Activated naive CD4-positive, alpha-beta T cell treated with anti-CD3 and anti-CD28 coated beads, Interleukin-2, amount 50 U/mL, for 16 hours (primary cell): Measurements from ENCODE around the gene BTRC.
"Not testable (repeated sequence)": the region's sequence is repeated elsewhere in the genome, so short reads cannot be mapped to it uniquely, and the experiment has no call there.

Source experiments
- DNase-seq: peaks from one replicate; pipeline ENCODE4 v3.0.0-alpha.2; 2020

Gene BTRC

DNA sequence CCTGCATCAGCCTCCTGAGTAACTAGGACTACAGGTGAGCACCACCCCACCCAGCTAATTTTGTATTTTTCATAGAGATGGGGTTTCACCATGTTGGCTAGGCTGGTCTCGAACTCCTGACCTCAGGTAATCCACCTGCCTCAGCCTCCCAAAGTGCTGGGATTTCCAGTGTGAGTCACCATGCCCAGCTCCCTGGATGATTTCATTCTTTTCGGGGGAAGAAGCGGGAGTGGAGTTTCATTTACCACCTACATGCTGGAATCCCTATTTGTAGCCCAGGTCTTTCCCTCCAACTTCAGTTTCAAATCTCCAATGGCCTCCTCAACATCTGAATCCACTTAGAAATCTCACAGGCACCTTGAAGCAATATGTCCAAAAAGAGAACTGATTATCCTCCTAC, 2.9 kb upstream of the BTRC start:
- DNase-seq: no peak

DNA sequence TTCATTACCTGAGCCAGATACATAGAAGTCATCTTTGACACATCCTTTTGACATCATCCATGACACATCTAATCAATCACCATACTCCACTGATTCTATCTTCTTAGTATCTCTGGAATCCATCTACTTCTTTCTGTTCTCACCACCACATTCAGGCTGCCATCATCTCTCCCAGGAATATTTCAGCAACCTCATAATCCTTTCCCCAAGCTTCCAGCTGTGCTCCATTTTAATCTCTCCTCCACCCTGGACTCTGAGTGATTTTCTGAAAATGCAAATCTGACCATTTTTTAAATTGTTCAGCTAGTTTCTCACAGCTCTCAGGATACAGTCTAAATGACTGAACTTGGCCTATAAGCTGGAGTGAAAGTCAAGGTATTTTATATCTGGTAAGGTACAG, 2.5 kb upstream of the BTRC start:
- no peak for DNase-seq

DNA sequence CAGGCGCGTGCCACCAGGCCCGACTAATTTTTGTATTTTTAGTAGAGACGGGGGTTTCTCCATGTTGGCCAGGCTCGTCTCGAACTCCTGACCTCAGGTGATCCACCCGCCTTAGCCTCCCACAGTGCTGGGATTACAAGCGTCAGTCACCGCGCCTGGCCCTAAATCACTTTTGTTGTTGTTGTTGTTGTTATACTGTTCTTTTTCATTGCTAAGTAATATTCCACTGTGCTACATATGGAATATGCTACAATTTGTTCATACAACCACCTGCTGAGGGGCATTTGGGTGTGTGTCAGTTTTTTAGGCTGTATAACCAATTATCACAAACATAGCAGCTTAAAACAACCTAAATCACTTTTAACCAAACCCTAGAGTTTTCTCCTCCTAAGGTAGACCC, 1.1 kb upstream of the BTRC start:
- DNase-seq: not testable (repeated sequence)

DNA sequence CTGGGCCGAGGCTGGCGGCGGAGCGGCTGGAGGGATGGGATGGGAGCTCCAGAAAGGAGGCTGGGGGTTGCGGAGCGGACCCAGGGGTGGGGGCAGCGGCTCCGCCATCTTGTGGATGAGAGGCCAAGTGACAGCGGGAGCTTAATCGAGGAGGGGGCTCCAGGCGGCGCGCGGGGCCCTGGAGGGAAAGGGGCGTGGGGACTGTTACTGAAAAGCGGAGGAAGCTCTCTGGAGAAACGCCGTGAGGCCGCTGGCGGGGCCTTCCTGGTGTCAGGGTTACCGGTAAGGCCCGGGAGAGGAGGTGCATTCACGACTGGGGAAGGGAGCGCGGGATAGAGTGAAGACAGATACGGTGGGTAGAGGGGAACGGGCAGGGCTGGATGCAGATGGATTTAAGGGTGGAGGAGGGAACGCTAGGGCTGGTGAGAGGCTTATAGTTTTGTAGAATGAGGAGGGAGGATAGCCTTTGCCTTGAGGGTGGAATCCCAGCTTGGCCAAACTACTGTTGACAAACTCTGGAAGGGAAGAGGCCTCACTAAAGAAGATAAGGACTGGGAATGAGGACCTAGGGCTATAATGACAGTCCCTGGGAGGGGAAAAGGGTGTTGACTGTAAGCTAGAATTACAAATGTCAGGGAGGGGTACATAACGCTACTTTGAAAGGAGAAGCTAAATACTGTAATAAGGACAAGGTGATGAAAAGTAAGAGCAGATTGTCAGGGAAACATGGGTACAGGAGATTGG, 535 bp downstream of the BTRC start:
- peak; percentile 47 for DNase-seq

DNA sequence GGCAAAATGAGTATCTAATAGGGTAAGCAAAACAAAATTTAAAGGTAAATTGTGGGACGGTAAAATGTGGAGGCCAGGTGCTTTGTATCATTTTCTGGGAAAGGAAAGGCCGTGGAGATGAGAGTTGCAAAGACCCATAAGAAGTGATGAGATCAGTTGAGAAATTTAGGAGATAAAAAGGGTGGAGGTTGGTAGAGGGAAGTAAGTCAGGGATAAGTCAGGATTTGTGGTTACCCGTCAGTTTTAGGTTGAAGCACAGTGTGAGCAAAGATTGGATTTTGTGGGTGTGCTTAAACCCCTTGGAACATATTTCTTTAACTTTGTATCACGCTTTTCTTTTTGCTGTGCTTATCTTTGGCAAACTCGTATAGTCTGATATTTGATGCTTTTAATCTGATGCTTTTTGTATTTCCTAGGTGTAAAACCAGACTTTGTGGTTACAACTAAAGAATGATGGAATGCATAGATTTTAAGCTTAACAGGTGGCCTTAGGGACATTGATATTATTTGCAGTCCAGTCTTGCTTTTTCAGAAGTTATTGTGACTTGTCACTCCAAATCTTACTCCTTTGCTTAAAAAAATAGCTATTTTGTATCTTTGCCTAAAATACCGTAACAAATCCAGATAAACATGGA, 1.2 kb downstream of the BTRC start:
- no peak for DNase-seq

DNA sequence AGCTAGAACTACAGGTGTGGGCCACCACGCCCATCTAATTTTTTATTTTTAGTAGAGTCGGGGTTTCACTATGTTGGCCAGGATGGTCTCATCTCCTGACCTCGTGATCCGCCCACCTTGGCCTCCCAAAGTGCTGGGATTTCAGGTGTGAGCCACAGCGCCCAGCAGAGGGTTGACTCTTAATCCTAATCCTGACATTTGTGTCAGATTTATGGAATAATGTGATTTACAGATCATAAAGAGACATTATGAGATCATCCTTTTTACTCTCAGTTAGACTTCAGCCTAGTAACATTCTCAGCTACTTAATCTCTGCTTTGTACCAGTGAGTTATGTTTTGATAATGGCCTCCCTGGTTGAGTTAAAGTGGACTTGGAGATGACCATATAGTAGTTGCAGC, 2.2 kb downstream of the BTRC start:
- DNase-seq: no peak

DNA sequence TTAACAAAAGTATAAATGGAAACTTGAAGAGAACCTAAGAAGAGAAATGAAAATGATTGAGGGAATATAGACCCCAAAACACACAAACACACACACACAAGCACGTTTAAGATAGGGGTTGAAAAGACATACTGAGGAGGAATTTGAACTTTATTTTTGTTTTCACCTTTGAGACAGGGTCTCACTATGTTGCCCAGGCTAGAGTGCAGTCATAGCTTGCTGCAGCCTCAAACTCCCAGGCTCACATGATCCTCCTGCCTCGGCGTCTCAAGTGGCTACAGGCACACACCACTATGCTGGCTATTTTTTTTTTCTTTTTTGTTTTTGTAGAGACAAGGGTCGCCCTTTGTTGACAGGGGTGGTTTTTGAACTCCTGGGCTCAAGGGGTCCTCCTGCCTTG, 4.0 kb downstream of the BTRC start:
- DNase-seq: no peak

DNA sequence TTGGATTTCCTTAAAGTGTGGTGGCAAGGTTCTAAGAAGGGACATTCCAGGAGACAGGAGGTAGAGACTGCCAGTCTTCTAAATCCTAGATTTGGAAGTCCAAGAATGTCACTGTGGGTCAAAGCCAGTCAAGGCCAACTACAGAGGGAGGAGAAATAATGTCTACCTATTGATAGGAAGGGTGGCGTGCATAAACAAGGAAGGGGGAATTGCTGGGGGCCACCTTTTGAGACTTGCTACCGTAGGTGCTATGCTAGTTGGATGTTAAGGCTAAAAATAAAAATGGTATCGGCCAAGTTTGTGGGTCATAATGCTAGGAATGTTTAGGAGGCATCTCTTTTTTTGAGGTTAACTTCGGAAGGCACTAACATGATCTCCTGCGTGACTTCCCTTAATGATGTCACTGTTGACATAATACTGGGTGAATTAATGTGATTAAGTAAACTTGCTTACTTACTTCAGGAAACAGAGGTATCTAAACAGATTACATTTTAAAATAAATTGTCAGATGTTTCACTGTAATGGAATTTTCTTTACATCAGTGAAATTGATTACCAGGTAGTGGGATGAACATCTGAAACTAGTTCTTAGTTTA, 4.8 kb downstream of the BTRC start:
- no peak for DNase-seq

DNA sequence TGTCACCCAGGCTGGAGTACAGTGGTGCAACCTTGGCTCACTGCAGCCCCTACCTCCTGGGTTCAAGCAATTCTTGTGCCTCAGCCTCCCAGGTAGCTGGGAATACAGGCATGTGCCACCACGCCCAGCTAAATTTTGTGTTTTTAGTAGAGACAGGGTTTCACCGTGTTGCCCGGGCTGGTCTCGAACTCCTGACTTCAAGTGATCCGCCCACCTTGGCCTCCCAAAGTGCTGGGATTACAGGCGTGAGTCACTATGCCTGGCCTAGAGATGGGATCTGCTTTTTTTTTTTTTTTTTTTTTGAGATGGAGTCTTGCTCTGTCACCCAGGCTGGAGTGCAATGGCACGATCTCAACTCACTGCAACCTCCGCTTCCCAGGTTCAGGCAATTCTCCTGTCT, 6.1 kb downstream of the BTRC start:
- DNase-seq: not testable (repeated sequence)

DNA sequence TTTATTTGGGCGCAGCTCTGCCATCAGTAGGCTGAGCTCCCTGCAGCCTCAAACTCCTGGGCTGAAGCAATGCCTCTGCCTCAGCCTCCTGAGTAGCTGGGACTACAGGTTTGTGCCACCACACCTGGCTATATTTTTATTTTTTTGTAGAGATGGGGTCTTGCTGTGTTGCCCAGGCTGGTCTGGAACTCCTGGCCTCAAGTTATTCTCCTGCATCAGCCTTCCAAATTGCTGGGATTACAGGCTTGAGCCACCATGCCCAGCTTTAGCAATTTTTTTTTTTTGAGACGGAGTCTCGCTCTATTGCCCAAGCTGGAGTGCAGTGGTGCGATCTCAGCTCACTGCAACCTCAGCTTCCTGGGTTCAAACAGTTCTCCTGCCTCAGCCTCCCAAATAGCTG, 6.9 kb downstream of the BTRC start:
- DNase-seq: not testable (repeated sequence)

DNA sequence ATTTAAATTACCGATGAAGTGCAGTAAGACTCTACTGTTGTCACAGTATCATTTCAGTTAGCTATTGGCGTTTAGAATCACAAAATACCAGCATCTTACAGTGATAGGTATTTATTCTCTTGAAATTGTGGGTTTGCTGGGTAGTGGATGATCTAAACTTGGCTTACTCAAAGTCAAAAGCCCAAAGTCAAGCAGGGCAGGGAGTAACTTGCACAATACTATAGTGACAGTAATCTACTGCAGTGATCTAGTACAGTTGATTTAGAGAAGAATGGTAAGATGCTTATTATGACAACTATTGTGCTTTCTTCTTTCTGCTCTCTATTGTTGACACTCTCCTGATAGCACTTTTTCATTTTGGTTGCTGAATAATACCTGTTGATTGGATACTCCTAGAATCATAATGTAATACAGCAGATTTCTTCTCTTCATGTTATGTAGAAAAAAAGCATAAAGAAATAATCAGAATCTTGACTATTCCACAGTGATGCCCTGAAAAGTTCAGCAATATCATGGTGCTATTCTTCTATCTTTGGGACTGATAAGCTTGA, 10.0 kb downstream of the BTRC start:
- DNase-seq: no peak

DNA sequence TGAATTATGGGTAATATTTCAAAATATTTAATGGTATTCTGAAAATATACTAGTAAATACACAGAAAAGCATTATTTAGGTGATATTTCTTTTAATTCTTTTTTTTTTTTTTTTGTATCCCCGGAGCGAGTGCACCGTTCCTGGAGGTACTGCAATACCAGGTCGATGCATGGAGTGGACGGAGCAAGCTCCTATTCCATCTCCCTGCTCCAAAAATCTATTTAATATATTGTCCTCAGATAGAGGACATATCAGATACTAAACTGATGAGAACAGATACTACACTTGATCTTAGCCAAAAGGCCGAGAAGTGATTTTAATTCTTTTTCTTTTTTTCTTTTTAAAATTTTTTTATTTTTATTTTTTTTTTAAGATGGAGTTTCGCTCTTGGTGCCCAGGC, 10.8 kb downstream of the BTRC start:
- DNase-seq: no peak

DNA sequence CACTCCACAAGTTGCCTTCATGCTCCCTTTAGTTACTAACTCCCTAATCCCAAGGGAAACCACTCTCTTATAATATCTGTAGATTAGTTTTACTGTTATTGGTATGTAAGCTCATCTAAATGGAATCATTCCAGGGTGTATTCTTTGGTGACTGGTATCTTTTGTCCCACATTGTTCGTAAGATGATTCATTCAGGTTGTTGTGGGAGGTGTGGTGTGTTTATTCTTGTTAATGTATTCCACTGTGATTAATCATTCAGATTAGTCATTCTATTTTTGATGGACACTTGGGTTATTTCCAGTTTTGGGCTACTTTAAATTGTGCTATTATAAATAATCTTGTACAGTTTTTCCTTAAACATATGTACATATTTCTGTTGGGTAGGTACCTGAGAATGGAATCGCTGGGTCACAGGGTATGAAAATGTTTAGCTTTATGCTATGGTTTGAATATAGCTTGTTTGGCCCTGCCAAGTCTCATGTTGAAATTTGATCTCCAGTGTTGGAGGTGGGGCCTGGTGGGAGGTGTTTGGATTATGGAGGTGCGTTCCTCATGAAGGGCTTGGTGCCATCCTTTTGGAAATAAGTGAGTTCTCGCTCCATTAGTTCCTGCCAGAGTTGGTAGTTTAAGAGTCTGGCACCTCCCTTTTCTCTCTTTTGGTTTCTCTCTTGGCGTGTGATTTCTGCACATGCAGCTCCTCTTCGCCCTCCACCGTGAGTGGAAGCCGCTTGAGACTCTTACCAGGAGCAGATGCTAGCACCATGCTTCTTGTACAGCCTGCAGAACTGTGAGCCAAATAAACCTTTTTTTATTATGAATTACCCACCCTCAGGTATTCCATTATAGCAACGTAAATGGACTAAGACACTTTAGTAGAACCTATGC, 13.8 kb downstream of the BTRC start:
- DNase-seq: peak; percentile 14

DNA sequence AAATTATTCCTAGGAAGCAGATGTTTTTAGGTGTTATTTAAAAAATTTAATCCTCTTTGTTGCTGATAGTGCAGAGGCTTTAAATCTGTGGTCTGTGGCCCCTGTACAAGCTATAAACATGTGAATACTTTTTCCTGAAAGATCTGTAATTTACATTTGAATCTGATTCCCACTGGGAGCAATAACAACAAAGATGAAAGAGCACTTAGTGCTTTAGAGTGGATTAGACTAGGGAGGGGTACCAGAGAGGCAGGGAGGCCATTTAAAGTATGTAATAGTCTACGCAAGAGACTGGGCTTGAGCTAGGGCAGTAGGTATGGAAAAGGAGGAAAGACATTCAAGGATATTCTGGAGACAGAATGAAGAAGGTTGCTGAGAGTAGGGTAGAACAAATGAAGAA, 19.1 kb downstream of the BTRC start:
- no peak for DNase-seq

DNA sequence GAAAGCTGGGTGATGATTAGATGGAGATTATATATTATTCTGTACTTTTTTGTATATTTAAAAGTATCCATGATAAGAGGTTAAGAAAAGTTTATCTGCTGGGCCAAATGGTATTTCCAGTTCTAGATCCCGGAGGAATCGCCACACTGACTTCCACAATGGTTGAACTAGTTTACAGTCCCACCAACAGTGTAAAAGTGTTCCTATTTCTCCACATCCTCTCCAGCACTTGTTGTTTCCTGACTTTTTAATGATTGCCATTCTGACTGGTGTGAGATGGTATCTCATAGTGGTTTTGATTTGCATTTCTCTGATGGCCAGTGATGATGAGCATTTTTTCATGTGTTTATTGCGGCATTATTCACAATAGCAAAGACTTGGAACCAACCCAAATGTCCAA, 20.0 kb downstream of the BTRC start:
- not testable (repeated sequence) for DNase-seq

DNA sequence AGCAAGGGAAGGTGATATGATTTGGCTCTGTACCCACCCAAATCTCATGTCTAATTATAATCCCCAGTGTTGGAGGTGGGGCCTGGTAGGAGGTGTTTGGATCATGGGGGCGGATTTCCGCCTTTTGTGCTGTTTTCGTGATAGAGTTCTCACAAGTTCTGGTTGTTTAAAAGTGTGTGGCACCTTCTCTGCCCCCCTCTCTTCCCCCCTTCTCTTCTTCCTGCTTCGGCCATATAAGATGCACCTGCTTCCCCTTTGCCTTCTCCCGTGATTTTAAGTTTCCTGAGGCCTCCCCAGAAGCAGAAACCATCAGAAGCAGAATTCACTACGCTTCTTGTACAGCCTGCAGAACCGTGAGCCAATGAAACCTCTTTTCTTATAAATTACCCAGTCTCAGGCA, 21.1 kb downstream of the BTRC start:
- DNase-seq: no peak

DNA sequence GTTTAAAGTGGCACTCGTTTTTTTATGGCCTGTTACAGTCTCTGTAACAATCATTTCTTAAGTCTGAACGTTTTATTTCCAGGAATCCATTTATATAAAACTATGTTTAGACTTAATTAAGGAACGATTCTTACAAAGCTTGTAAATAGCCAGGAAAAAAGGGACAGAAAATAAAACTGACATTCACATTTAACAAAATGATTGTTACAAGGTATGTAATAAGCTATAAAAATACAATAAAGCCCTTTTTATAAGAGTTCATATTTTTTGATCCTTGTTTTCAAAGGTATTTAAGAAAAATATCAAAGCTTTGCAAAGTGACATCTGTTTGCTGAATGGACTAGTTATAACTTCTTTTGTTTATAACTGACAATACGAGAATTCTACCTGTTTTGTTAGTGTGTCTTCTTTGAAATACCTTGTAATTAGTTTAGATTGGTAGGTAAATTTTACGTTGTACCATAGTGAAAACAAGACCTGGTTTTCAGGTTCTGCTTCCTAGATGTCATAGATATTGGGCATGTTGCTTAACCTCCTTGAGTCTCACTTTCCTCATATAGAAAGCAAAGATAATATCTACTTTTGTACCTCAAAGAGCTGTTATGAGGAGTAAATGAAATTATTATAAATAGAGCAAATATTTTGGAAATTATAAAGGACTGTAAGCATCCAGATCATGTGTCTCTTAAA, 25.8 kb downstream of the BTRC start:
- DNase-seq: no peak

DNA sequence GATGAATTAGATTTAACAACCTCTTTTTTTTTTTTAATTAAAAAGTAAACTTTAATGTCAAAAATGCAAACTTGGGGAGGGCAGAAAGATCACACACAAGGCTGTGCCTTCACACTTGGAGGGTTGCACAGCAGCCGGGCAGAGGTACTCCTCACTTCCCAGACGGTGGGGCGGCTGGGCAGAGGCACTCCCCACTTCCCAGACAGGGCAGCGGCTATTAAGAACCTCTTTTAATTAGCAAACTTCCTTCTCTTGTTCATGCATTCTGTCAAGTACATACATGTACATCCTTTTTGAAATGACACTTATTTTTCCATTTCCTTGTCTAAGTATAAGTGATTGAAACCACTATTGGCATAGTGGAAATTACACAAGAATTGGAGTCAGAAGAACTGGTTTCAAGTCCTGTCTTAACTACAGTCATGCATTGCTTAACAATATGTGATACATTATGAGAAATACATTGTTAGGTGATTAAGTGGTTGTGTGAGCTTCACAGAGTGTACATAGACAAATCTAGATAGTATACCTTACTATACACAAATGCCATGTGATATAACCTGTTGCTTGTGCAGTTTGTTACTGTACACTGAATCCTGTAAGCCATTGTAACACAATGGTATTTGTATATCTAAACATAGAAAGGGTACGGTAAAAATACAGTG, 26.5 kb downstream of the BTRC start:
- DNase-seq: no peak

DNA sequence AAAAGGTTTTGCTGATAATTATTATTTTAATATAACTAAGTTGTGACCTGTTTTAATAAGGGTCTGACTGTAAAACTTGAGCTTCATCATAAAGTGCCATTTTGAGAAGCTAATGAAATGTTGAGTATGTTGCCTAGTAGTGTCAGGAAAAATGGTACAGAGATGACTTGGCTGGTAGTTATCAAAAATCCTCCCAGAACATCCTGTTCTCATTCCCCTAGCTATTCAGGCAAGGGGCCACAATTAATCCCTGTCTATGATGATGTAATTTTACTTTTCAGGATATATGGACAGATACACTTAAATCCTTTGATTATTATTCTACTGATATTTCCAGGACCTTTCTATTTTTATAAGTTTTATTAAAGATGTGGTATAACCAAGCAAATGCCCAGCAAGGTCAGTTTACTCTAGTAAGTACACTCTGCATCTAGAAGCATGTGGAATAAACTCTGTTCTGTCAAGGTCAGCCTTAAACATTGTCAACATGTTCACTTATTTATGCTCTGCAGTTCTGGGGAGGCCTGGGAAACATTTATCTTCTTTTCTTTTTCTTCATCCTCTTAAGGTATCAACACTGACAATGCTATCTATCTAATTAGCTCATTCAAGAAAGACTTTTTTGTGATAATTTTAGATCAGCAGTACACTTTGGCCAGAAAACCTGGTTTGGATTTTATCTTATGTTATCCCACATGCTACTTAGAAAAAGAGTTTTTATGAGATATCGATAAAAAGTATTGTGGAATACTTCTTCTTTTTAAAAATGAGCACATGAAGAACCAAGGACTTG, 32.1 kb downstream of the BTRC start:
- no peak for DNase-seq

DNA sequence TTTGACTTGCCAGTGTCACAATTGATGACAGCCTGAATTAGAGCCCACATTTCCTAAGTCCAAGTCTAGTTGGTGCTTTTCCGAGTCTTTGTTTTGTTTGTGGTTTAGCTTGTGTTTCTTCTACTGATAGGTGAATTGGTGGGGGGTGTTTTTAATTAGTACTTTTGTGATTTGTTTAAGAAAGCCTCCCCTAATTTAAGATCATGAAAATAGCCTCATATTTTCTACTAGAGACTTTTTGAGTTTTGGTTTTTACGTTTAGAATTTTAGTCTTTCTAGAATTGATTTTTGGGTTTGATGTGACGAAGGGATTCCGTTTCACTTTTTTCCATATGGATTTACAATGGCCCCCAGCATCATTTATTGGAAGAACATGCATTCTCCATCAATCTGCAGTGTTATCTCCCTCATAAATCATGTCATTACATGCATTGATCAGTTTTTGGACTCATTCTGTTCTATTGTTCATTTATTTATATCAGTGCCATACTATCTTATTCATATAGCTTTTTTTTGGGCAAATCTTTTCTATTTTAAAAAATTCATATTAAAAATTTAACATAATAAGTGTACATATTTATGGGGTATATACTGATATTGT, 32.8 kb downstream of the BTRC start:
- no peak for DNase-seq
